ENCODE measurements around the gene DNPH1. TPM values are rescaled to one million over a fixed set of nuclear protein-coding genes. Genes with fewer than 3 reads are reported as not detected.

Gene DNPH1
- total and polyA plus RNA-seq, 10 of the 15 experiments (the other 5 are each of a cell fraction or from before 2014, with no cell fraction given), result 7.0 to 136 (median 67.7) TPM

DNA sequence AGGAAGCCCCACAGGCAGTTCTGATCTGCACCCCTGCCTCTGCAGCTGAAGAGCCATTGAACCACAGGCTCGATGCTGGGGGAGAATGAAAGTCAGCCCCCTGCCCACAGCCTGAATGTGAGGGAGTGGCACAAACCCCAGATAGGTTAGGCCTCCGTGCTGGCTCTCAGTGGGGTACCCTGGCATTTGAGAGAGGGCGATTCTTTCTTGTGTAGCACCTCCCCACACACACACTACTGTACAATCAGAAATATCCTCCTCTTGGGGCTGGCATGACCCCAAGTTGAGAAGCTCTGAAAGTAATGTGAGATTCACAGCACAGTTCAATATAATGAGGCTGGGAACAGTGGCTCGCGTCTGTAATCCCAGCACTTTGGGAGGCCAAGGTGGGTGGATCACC, 31.9 kb upstream of the DNPH1 start:
- CTCF ChIA-PET, result interaction anchor here (0.7 to 6.1 kb wide), 8 partner anchors 47 to 894 kb away, joined by 3 to 56 read pairs (median 8); partner anchors contain the start of gene CRIP3
- in situ Hi-C loops (cut with MboI), result no loop called here
- Histone ChIP-seq H3K36me3 (ENCODE audit: control insufficient read depth in 2 of 2, insufficient read depth in 2 of 2, low read length in 1 of 2) (no peaks in the 10 kb centered on the region), H3K4me3 (no peak overlapping the region), H3K4me1 (ENCODE audit: control insufficient read depth, insufficient read depth, low read length) (peaks cover 8% of the 10 kb centered on the region), H3K27ac (ENCODE audit: control insufficient read depth, insufficient read depth) (no peak overlapping the region), H3K27me3 (replicated peaks in 1 of 2; ENCODE audit: control insufficient read depth in 2 of 2, insufficient read depth in 2 of 2, low read length in 1 of 2) (no peaks in the 10 kb centered on the region; a peak in 1 of 4 replicates), H3K9me3 (replicated peaks; ENCODE audit: control insufficient read depth, insufficient read depth, low read length) (no peaks in the 10 kb centered on the region), H3K79me2 (ENCODE audit: control insufficient read depth, insufficient read depth, low read length) (no peaks in the 10 kb centered on the region), H2AFZ (ENCODE audit: control insufficient read depth, low read depth, low read length) (no peak overlapping the region), H3K4me2 (ENCODE audit: control insufficient read depth, insufficient read depth) (no peak overlapping the region), H4K20me1 (ENCODE audit: control insufficient read depth, insufficient read depth) (no peaks in the 10 kb centered on the region), H3K9ac (ENCODE audit: control insufficient read depth, insufficient read depth, low read length) (no peak overlapping the region)
- TF ChIP-seq ZNF274 (IDR thresholded peaks at IDR 0.05; ENCODE audit: insufficient read depth, insufficient read length), result no peak
- POLR2A ChIA-PET, result interaction anchor here (0.5 to 1.0 kb wide), 3 partner anchors 60 to 127 kb away, joined by 4 to 7 read pairs (median 5); no protein-coding TSS in a partner anchor
- SMC1A ChIA-PET (ENCODE audit: uncharacterized antibody, unreplicated experiment), result interaction anchor here (1.0 to 1.4 kb wide), 4 partner anchors 47 to 247 kb away, joined by 3 to 5 read pairs (median 3); partner anchors contain the start of gene CRIP3
- RAD21 ChIA-PET (ENCODE audit: unreplicated experiment), result interaction anchor here (0.6 to 6.9 kb wide), 5 partner anchors 10 to 246 kb away, joined by 3 to 44 read pairs (median 4); partner anchors contain the start of gene DNPH1
- DNase-seq (ENCODE audit: low read depth, low spot score) (no peak), ATAC-seq (no peak), FAIRE-seq (no peak)
- 48% methylated on average over 5 of the region's 5 CpGs for WGBS (ENCODE audit: insufficient coverage, insufficient replicate concordance, low lambda C conversion rate, missing lambda C conversion rate)
- intact Hi-C loops (cut with micrococcal nuclease; ENCODE audit: unreplicated experiment), result no loop called here
- no TSS peak for BruUV-seq (replicated peaks)

DNA sequence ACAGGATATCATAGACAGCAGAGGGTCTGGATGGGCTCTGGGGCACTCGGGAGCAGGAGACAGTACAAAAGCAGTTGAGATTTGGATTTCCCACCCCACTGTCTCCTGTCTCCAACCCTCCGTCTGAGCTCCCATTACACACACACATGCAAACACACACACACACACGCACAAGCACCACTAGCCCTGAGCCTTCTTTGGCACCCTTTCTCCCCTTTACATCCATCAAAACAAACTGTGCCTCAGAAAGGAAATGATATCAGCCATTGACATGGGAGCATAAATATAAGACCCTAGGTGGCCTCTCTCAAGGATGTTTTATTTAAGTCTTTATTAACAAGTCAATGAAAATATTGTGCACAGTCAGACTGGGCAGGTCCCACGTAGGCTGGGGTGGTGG, 31.5 kb upstream of the DNPH1 start:
- H3K27me3 ChIP-seq (replicated peaks in 1 of 2; ENCODE audit: control insufficient read depth in 2 of 2, insufficient read depth in 2 of 2, low read length in 1 of 2), result no peaks in the 10 kb centered on the region; a peak in 1 of 4 replicates
- FAIRE-seq, result no peak
- no peak for ATAC-seq
- TF ChIP-seq, protein P1, sequence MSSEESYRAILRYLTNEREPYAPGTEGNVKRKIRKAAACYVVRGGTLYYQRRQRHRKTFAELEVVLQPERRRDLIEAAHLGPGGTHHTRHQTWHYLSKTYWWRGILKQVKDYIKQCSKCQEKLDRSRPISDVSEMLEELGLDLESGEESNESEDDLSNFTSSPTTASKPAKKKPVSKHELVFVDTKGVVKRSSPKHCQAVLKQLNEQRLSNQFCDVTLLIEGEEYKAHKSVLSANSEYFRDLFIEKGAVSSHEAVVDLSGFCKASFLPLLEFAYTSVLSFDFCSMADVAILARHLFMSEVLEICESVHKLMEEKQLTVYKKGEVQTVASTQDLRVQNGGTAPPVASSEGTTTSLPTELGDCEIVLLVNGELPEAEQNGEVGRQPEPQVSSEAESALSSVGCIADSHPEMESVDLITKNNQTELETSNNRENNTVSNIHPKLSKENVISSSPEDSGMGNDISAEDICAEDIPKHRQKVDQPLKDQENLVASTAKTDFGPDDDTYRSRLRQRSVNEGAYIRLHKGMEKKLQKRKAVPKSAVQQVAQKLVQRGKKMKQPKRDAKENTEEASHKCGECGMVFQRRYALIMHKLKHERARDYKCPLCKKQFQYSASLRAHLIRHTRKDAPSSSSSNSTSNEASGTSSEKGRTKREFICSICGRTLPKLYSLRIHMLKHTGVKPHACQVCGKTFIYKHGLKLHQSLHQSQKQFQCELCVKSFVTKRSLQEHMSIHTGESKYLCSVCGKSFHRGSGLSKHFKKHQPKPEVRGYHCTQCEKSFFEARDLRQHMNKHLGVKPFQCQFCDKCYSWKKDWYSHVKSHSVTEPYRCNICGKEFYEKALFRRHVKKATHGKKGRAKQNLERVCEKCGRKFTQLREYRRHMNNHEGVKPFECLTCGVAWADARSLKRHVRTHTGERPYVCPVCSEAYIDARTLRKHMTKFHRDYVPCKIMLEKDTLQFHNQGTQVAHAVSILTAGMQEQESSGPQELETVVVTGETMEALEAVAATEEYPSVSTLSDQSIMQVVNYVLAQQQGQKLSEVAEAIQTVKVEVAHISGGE (CRISPR knock-in tag; IDR thresholded peaks at IDR 0.05), result no peak
- TF ChIP-seq YBX1 (IDR thresholded peaks at IDR 0.05), result no peak
- TF ChIP-seq SUZ12 (IDR thresholded peaks at IDR 0.05; ENCODE audit: unreplicated experiment), result no peak
- TF ChIP-seq, protein P2, sequence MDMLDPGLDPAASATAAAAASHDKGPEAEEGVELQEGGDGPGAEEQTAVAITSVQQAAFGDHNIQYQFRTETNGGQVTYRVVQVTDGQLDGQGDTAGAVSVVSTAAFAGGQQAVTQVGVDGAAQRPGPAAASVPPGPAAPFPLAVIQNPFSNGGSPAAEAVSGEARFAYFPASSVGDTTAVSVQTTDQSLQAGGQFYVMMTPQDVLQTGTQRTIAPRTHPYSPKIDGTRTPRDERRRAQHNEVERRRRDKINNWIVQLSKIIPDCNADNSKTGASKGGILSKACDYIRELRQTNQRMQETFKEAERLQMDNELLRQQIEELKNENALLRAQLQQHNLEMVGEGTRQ (IDR thresholded peaks at IDR 0.05; ENCODE audit: borderline replicate concordance, low read depth, low read length), result no peak
- no peak for TF ChIP-seq SREBF1 (IDR thresholded peaks at IDR 0.05; ENCODE audit: low read length)
- TF ChIP-seq ESRRA (IDR thresholded peaks at IDR 0.05; ENCODE audit: low read length), result no peak
- no peak for TF ChIP-seq EED (IDR thresholded peaks at IDR 0.05; ENCODE audit: low read depth)
- no peak for TF ChIP-seq NFXL1 (IDR thresholded peaks at IDR 0.05; ENCODE audit: borderline replicate concordance)

More for the DNA sequence above, 31.5 kb upstream of the DNPH1 start:
- ChIA-PET RAD21 (ENCODE audit: unreplicated experiment) (interaction anchor here (6.9 kb wide), 1 partner anchor 246 kb away, joined by 44 read pairs; no protein-coding TSS in a partner anchor), CTCF (interaction anchor here (2.1 to 6.1 kb wide), 3 partner anchors 99 to 246 kb away, joined by 10 to 56 read pairs (median 12); no protein-coding TSS in a partner anchor), SMC1A (ENCODE audit: uncharacterized antibody, unreplicated experiment) (interaction anchor here (1.1 to 1.4 kb wide), 3 partner anchors 48 to 247 kb away, joined by 3 to 5 read pairs (median 3); partner anchors contain the start of gene CRIP3), POLR2A (interaction anchor here (0.5 kb wide), 1 partner anchor 126 kb away, joined by 4 read pairs; no protein-coding TSS in a partner anchor)
- no TSS peak for BruUV-seq (replicated peaks)
- Histone ChIP-seq H3K27ac (ENCODE audit: control insufficient read depth, insufficient read depth) (no peak overlapping the region), H4K20me1 (ENCODE audit: control insufficient read depth, insufficient read depth) (no peaks in the 10 kb centered on the region), H3K4me3 (no peak overlapping the region), H3K36me3 (ENCODE audit: control insufficient read depth in 2 of 2, insufficient read depth in 2 of 2, low read length in 1 of 2) (no peaks in the 10 kb centered on the region), H3K9ac (ENCODE audit: control insufficient read depth, insufficient read depth, low read length) (no peak overlapping the region), H3K79me2 (ENCODE audit: control insufficient read depth, insufficient read depth, low read length) (no peaks in the 10 kb centered on the region), H2AFZ (ENCODE audit: control insufficient read depth, low read depth, low read length) (no peak overlapping the region), H3K4me1 (ENCODE audit: control insufficient read depth, insufficient read depth, low read length) (peaks cover 8% of the 10 kb centered on the region), H3K4me2 (ENCODE audit: control insufficient read depth, insufficient read depth) (no peak overlapping the region), H3K9me3 (replicated peaks; ENCODE audit: control insufficient read depth, insufficient read depth, low read length) (no peaks in the 10 kb centered on the region)
- no peak for DNase-seq (ENCODE audit: low read depth, low spot score)
- in situ Hi-C loops (cut with MboI) (no loop called here), intact Hi-C loops (cut with micrococcal nuclease; ENCODE audit: unreplicated experiment) (no loop called here)
- 49% methylated on average over 4 of the region's 4 CpGs for WGBS (ENCODE audit: insufficient coverage, insufficient replicate concordance, low lambda C conversion rate, missing lambda C conversion rate)
